HG03196 (cell line): ENCODE measurements around the gene ABCC4.
"Not testable (repeated sequence)": the region's sequence is repeated elsewhere in the genome, so short reads cannot be mapped to it uniquely, and the experiment has no call there.

ENCODE experiments used
- ATAC-seq: cut with Tn5 transposase; IDR thresholded peaks from one replicate; pipeline ENCODE4 v1.9.1; 2021; ENCODE audit not compliant: unreplicated experiment

ABCC4 gene

DNA sequence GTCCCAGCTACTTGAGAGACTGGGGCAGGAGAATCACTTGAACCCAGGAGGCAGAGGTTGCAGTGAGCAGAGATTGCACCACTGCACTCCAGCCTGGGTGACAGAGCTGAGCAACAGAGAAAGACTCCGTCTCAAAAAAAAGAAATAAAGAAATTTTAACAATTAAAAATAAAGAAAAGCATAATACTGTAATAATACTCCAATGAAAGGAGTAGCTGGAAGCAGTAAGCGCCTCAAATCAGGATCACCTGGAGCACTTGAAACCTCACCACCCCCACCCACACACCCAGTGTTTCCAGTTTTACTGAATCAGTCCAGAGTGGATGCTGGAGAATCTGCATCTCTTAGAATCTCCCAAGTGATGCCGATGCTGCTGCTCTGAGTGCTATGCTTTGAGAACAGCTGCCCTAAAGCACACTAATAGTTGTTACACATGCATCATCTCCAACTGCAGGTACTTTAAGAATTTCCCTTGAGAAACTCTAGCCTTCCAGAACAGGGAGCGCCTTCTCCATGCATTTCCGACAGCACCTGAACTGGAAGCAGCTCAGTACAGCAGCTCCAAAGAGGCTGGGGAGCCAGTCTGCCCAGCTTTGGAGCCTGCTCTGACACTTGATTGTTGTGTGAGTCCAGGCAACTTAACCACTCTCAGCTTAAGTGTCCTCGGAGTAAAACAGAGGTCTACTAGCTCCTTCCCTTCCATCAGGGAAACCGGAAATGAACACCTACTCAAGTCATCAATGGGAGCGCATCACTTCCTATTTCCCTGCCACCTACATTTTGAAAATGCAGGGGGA is 2.9 kb downstream of the ABCC4 start:
- no peak for ATAC-seq

- ATAC-seq: no peak
Observed at GRCh38 chr13:95296326-95296925, 4.8 kb downstream of the ABCC4 start.

DNA sequence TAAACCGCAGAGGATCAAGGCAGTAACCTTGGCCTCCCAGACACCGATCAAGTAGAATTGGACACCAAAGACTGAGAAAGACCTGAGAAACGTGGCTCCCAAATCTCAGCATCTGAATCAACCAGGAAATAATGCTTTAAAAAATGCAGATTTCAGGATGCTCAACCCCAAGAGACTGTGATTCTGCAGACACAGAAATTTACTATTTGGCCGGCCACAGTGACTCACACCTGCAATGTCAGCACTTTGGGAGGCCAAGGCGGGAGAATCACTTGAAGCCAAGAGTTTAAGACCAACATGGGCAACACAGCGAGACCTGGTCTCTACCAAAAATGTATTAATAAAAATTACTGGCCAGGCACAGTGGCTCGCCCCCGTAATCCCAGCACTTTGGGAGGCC is 6.2 kb downstream of the ABCC4 start:
- ATAC-seq: no peak

DNA sequence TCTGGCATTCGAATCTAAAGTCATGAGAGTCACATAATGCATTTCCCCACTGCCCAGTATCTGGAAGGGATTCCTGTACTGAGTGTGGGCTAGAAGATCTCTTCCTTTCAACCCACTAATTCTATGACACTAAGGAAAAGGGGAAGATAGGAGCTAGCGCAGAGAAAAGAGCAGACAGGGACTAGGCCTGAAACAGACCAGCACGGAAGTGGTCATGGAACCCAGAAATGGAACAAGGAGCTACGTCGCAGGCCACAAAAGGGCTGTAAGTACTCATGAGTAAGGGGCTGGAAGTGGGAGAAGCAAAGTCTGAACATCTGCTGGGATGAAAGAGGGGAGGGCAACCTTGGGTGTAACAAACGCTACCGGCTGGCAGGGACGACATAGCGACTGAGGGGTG is 8.6 kb downstream of the ABCC4 start:
- ATAC-seq: no peak

DNA sequence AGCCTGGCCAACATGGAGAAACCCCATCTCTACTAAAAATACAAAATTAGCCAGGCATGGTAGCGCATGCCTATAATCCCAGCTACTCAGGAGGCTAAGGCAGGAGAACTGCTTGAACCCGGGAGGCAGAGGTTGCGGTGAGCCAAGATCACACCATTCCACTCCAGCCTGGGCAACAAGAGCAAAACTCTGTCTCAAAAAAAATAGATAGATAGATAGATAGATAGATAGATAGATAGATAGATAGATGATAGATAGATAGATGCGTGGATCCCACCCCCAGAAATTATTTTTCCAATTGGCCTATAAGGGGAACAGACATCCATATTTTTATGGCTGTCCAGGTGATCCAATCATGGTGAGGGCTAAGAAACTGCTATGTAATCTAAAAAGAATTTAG is 11.3 kb downstream of the ABCC4 start:
- not testable (repeated sequence) for ATAC-seq

- no peak for ATAC-seq
Observed at GRCh38 chr13:95289020-95289444, 12.2 kb downstream of the ABCC4 start.

GRCh38 chr13:95284436-95284835 is 16.8 kb downstream of the ABCC4 start:
- no peak for ATAC-seq

GRCh38 chr13:95279016-95279415 is 22.2 kb downstream of the ABCC4 start:
- ATAC-seq: no peak

- no peak for ATAC-seq
Observed at GRCh38 chr13:95276037-95276505, 25.2 kb downstream of the ABCC4 start.

GRCh38 chr13:95275322-95276036 is 25.8 kb downstream of the ABCC4 start:
- ATAC-seq: no peak

DNA sequence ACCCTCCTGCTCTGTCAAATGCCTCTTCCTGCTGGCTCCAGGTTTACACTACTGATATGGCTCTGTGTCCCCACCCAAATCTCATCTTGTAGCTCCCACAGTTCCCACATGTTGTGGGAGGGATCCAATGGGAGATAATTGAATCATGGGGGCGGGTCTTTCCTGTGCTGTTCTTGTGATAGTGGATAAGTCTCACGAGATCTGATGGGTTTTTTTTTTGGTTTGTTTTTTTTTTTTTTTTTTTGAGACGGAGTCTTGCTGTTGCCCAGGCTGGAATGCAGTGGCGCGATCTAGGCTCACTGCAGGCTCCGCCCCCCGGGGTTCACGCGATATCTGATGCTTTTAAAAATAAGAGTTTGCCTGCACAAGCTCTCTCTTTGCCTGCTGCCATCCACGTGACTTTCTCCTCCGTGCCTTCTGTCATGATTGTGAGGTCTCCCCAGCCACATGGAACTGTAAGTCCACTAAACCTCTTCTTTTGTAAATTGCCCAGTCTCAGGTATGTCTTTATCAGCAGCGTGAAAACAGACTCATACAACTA is 27.6 kb downstream of the ABCC4 start:
- ATAC-seq: not testable (repeated sequence)

DNA sequence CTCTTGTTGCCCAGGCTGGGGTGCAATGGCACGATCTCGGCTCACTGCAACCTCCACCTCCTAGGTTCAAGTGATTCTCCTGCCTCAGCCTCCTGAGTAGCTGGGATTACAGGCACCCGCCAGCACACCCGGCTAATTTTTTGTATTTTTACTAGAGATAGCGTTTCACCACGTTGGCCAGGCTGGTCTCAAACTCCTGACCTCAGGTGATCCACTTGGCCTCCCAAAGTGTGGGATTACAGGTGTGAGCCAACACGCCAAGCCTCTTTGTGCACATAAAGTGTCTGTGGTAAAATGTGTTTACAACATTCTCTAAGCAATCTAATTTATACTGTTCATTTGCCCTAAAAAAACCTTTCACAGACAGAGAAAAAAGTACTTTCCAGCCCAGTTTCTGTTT is 29.2 kb downstream of the ABCC4 start:
- ATAC-seq: not testable (repeated sequence)

DNA sequence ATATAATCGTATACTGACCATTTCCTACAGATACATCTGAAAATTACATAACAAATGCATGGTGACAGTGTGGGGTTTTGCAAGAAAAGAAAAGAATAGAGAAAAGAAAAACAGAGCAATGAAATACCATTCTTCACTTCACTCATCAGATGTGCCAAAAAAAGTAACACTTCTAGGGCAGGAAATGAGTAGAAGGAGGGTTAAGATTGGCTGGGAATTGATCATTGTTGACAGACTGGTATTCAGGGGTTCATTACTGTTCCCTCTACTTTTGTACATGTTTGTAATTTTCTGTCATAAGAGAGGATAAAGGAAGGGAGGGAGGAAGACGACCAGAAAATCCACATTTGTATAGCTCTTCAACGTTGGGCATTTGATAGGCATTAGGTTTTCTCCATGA is 31.5 kb downstream of the ABCC4 start:
- ATAC-seq: no peak

- not testable (repeated sequence) for ATAC-seq
Observed at GRCh38 chr13:95268343-95269065, 32.7 kb downstream of the ABCC4 start.

DNA sequence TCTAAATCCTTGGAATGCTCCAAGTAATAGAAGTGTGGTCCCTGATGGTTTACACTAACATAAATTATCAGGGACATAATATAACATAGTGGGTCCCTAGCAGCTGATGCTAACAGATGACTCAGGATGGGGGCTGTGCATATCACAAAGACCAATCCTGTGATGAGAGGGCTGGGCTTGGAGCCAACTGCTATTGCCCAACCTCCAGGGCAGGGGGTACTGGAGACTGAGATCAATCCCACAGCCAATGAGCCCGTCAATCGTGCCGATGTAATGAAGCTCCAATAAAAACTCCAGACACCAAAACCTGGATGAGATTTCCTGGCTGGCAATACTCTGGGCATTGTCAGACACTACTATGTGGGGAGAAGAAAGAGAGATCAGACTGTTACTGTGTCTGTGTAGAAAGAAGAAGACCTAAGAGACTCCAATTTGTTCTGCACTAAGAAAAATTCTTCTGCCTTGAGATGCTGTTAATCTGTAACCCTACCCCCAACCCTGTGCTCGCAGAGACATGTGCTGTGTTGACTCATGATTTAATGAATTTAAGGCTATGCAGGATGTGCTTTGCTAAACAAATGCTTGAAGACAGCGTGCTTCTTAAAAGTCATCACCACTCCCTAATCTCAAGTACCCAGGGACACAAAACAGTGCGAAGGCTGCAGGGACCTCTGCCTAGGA is 33.4 kb downstream of the ABCC4 start:
- ATAC-seq: no peak

GRCh38 chr13:95264225-95264624 is 37.0 kb downstream of the ABCC4 start:
- ATAC-seq: no peak

DNA sequence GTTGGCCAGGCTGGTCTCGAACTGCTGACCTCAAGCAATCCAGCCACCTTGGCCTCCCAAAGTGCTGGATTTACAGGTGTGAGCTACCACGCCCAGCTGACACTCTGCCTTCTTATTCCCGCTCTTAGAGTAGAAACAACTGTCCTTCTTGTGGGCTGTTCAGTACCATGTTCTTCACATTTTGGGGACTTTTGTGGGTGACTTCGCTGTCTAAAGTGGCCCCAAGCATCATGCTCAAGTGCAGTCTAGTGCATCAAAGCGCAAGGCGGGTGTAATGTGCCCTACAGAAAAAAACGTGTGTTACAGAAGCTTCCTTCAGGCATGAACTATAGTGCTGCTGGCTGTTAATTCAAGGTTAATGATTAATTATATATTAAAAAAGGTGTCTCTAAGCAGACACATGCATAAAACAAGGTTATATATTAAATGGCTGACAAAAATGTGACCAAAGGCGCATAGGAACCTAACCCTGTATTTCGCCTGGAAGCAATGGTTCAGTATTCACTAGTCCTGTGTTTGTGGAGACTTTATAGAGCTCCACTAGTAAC is 38.3 kb downstream of the ABCC4 start:
- no peak for ATAC-seq

DNA sequence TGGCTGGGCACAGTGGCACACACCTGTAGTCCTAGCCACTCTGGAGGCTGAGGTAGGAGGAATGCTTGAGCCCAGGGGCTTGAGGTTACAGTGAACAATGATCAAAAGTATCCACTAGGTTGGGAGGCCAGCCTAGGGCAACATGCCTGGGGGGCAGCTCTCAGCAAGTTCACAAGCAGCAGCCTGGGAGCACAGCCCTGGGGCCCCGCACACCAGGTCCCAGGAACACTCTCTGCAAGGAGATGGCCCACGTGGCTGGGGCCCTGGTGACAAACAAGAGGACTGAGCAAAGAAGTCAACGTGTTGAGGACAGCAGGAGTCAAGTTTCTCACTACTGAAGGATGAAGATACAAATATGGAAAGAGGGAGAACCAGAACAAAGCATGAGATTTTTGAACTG is 39.3 kb downstream of the ABCC4 start:
- ATAC-seq: no peak

GRCh38 chr13:95260031-95260525 is 41.2 kb downstream of the ABCC4 start:
- ATAC-seq: peak; percentile 45
